Measurements from ENCODE around the gene SLC25A38.

- TF ChIP-seq POLR2A (IDR thresholded peaks at IDR 0.05) (no peak), CTCF (IDR thresholded peaks at IDR 0.05) (no peak)
These were observed 37.4 kb downstream of the SLC25A38 start for GRCh38 chr3:39420543-39420942.

Data from thyroid gland (tissue), 4 donors.